Lung (tissue), 12 donors: ENCODE measurements around the gene TMEM128. TPM values are rescaled to one million over a fixed set of nuclear protein-coding genes. Genes with fewer than 3 reads are reported as not detected.
"Not testable (repeated sequence)": the region's sequence is repeated elsewhere in the genome, so short reads cannot be mapped to it uniquely, and the experiment has no call there.

ENCODE experiments used
- ATAC-seq: fragments of 200-7000 bp; cut with Tn5 transposase; one replicate; pipeline ENCODE4 v1.9.1; 2020; ENCODE audit warnings: moderate number of reproducible peaks; ENCODE audit not compliant: insufficient read depth, low FRiP score
- DNase-seq, 3 donors: peaks; one replicate each; pipeline ENCODE4 v3.0.0-alpha.2; 2013 to 2017
- H3K27ac ChIP-seq, 2 donors: one replicate each; pipeline ENCODE4 v1.5.1; 2013; ENCODE audit warnings: mild to moderate bottlenecking in 2 of 2, moderate library complexity in 2 of 2, control low read depth in 1 of 2, inconsistent platforms in 1 of 2, low read depth in 1 of 2, low read length in 1 of 2
- H3K27me3 ChIP-seq, 3 donors: one replicate each; pipeline ENCODE4 v1.5.1; 2013; ENCODE audit warnings: low read length in 2 of 3; ENCODE audit not compliant: control insufficient read depth in 3 of 3, insufficient read depth in 3 of 3
- H3K36me3 ChIP-seq, 4 donors: one replicate each; pipeline ENCODE4 v1.5.1; 2013; ENCODE audit warnings: low read length in 4 of 4, mild to moderate bottlenecking in 1 of 4, moderate library complexity in 1 of 4; ENCODE audit not compliant: control insufficient read depth in 4 of 4, insufficient read depth in 4 of 4
- H3K4me1 ChIP-seq, 5 donors: one replicate each; pipeline ENCODE4 v1.5.1; 2013; ENCODE audit warnings: low read length in 5 of 5, mild to moderate bottlenecking in 2 of 5, moderate library complexity in 1 of 5; ENCODE audit not compliant: control insufficient read depth in 5 of 5, insufficient read depth in 5 of 5
- H3K4me3 ChIP-seq: one replicate; pipeline ENCODE4 v1.5.1; 2013; ENCODE audit warnings: mild to moderate bottlenecking, control low read depth, moderate library complexity
- H3K9ac ChIP-seq, 2 donors: one replicate each; pipeline ENCODE4 v1.5.1; 2013; ENCODE audit warnings: low read length in 2 of 2, control low read depth in 1 of 2; ENCODE audit not compliant: insufficient read depth in 1 of 2
- H3K9me3 ChIP-seq, 4 donors: one replicate each; pipeline ENCODE4 v1.5.1; 2013; ENCODE audit warnings: low read length in 3 of 4, mild to moderate bottlenecking in 1 of 4, moderate library complexity in 1 of 4; ENCODE audit not compliant: control insufficient read depth in 4 of 4, insufficient read depth in 3 of 4
- CTCF ChIP-seq: IDR thresholded peaks from 2 replicates; pipeline ENCODE4 v1.5.1; 2012; ENCODE audit warnings: mild to moderate bottlenecking; ENCODE audit errors: control extremely low read depth, extremely low read depth
- WGBS, 2 donors: extraction: QIAGEN DNeasy Blood & Tissue Kit; methylation state at CpG; one replicate each; pipeline ENCODE4 v1.1.7; 2013; 5-methylcytosine and 5-hydroxymethylcytosine counted together
- polyA plus RNA-seq, 2 donors: library from polyadenylated mRNA; stranded (reverse); fragments of 200-250 nt; gene quantifications; one replicate each; pipeline ENCODE4 v1.2.1, GENCODE V29; 2013
- total RNA-seq, 2 donors: library from RNA; depleted of rRNA in 1 of 2; stranded (reverse); fragments of >200 nt in 1 of 2; gene quantifications; one replicate each; pipeline ENCODE4 v1.2.1, GENCODE V29; 2014 to 2021
- donor health status: control.
- donor health status: control.
- donor health status: Bipolar disorder and iron deficiency.
- donor health status: healthy.
- donor health status: DM: yes; HTN: yes; CAD: no.

Gene TMEM128
- total and polyA plus RNA-seq, 4 donors = 27.5 to 31.3 (median 29.2) TPM

- ATAC-seq (no peak), DNase-seq (peak in 1 of 3 donors; percentile 6)
- H3K9ac ChIP-seq = no peak overlapping the region
- H3K36me3 ChIP-seq = no peaks in the 10 kb centered on the region
- H3K27me3 ChIP-seq = peaks cover 0 to 3% (median 0%) of the 10 kb centered on the region in 3 donors
- WGBS, 2 donors = 72 to 85% methylated on average over 6 of the region's 6 CpGs
- H3K27ac ChIP-seq = no peak overlapping the region
- no peak for TF ChIP-seq CTCF
- no peaks in the 10 kb centered on the region for H3K9me3 ChIP-seq
- H3K4me3 ChIP-seq = no peak overlapping the region
- no peaks in the 10 kb centered on the region for H3K4me1 ChIP-seq
Measured at GRCh38 chr4:4254666-4255065, 6.6 kb upstream of the TMEM128 start.

GRCh38 chr4:4254199-4254598, 6.2 kb upstream of the TMEM128 start:
- Histone ChIP-seq H3K36me3 (no peaks in the 10 kb centered on the region), H3K9me3 (no peaks in the 10 kb centered on the region), H3K9ac (no peak overlapping the region), H3K4me1 (peaks cover 0 to 3% (median under 1%) of the 10 kb centered on the region in 5 donors), H3K27me3 (peaks cover 0 to 3% (median 0%) of the 10 kb centered on the region in 3 donors), H3K27ac (no peak overlapping the region), H3K4me3 (no peak overlapping the region)
- DNase-seq = no peak
- ATAC-seq = no peak
- TF ChIP-seq CTCF = no peak
- WGBS, 2 donors = 81 to 89% methylated on average over 11 of the region's 11 CpGs

GRCh38 chr4:4249866-4250265, 1.8 kb upstream of the TMEM128 start:
- ATAC-seq = no peak
- no peak overlapping the region for H3K27ac ChIP-seq
- H3K36me3 ChIP-seq = peaks cover 0 to 10% (median 6%) of the 10 kb centered on the region in 4 donors
- H3K4me3 ChIP-seq = no peak overlapping the region
- WGBS, 2 donors = 82 to 90% methylated on average over 8 of the region's 8 CpGs
- H3K9me3 ChIP-seq = no peaks in the 10 kb centered on the region
- no peaks in the 10 kb centered on the region for H3K27me3 ChIP-seq
- no peak overlapping the region for H3K9ac ChIP-seq
- no peak for DNase-seq
- peaks cover 4 to 15% (median 6%) of the 10 kb centered on the region in 5 donors for H3K4me1 ChIP-seq
- TF ChIP-seq CTCF = no peak

GRCh38 chr4:4249342-4249741, 1.3 kb upstream of the TMEM128 start:
- H3K9me3 ChIP-seq, H3K4me3 ChIP-seq, DNase-seq, ATAC-seq, H3K9ac ChIP-seq, H3K27me3 ChIP-seq, H3K27ac ChIP-seq: not testable (repeated sequence)
- Histone ChIP-seq H3K36me3 (peaks cover 3 to 12% (median 8%) of the 10 kb centered on the region in 4 donors), H3K4me1 (peaks cover 4 to 15% (median 6%) of the 10 kb centered on the region in 5 donors)
- 94 to 97% methylated on average over 14 to 15 of the region's 15 CpGs for WGBS, 2 donors
